Panc1 (cell line): ENCODE data around the gene NDST1.
"Not testable (repeated sequence)": the region's sequence is repeated elsewhere in the genome, so short reads cannot be mapped to it uniquely, and the experiment has no call there.

Experiments
- CTCF ChIP-seq: fragments of 450-650 bp; IDR thresholded peaks from 2 replicates; pipeline ENCODE4 v1.5.1; 2017; ENCODE audit warnings: mild to moderate bottlenecking
- POLR2AphosphoS5 ChIP-seq: IDR thresholded peaks from 2 replicates; pipeline ENCODE4 v1.6.1; 2012; ENCODE audit warnings: mild to moderate bottlenecking, low read depth, low read length, moderate library complexity
- REST ChIP-seq, 2 experiments: IDR thresholded peaks; 2 replicates each; pipeline ENCODE4 v1.6.1; 2011 to 2012; ENCODE audit warnings: low read depth in 2 of 2, control low read depth in 1 of 2, low read length in 1 of 2, mild to moderate bottlenecking in 1 of 2, moderate library complexity in 1 of 2; ENCODE audit not compliant: insufficient read depth in 1 of 2
- SIN3A ChIP-seq: IDR thresholded peaks from 2 replicates; pipeline ENCODE4 v1.6.1; 2012; ENCODE audit warnings: low read depth, mild to moderate bottlenecking, low read length, moderate library complexity, borderline replicate concordance; ENCODE audit not compliant: insufficient read depth

- not testable (repeated sequence) for TF ChIP-seq CTCF; REST (IDR thresholded peaks at IDR 0.05; ENCODE audit: insufficient read depth in 1 of 2, low read depth in 2 of 2, low read length in 1 of 2); SIN3A; POLR2AphosphoS5
Observed at GRCh38 chr5:150476568-150476967, 31.4 kb upstream of the NDST1 start.
